HG03280 (cell line): ENCODE data around the gene PHKG2.

ENCODE experiments used
- ATAC-seq: cut with Tn5 transposase; IDR thresholded peaks from one replicate; pipeline ENCODE4 v1.9.1; 2021; ENCODE audit warnings: mild to moderate bottlenecking, moderate library complexity; ENCODE audit not compliant: unreplicated experiment

PHKG2 gene

GRCh38 chr16:30773826-30774225, 25.6 kb downstream of the PHKG2 start:
- no peak for ATAC-seq

- ATAC-seq, result no peak
These were observed 26.3 kb downstream of the PHKG2 start for GRCh38 chr16:30774367-30775130.

- no peak for ATAC-seq
These were observed 26.8 kb downstream of the PHKG2 start for GRCh38 chr16:30775131-30775391.

GRCh38 chr16:30775392-30776188, 27.4 kb downstream of the PHKG2 start:
- no peak for ATAC-seq

GRCh38 chr16:30777591-30778297, 29.5 kb downstream of the PHKG2 start:
- no peak for ATAC-seq

GRCh38 chr16:30778549-30779244, 30.5 kb downstream of the PHKG2 start:
- ATAC-seq, result no peak

- ATAC-seq, result no peak
These were observed 31.4 kb downstream of the PHKG2 start for GRCh38 chr16:30779596-30779995.

GRCh38 chr16:30780021-30780420, 31.8 kb downstream of the PHKG2 start:
- no peak for ATAC-seq

GRCh38 chr16:30780549-30780948, 32.3 kb downstream of the PHKG2 start:
- no peak for ATAC-seq

DNA sequence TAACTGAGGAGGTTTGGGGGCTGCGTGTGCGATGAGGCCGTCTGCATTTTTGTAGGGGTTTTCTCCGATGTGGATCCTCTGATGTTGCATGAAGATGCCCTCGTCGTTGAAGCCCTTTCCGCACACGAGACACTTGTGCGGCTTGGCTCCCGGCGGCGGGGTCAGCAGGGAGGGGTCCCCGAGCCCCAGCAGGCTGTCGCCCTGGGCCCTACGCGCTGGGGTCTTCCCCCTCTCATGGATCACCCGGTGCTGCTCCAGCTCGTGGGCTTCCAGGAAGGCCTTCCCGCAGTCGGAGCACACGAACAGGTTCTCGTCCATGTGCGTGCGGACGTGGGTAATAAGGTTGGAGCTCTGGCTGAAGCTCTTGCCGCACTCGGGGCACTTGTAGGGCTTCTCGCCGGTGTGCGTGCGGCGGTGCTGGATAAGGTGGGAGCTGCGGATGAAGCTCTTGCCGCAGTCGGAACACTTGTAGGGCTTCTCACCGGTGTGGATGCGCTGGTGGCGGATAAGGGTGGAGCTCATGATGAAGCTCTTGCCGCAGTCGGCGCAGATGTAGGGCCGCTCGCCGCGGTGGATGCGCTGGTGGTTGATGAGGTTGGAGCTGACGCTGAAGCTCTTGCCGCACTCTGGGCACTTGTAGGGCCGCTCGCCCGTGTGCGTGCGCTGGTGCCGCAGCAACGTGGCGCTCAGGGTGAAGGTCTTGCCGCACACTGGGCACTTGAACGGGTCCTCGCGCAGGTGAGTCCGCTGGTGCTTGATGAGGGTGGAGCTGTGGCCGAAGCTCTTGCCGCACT, 34.5 kb downstream of the PHKG2 start:
- no peak for ATAC-seq

DNA sequence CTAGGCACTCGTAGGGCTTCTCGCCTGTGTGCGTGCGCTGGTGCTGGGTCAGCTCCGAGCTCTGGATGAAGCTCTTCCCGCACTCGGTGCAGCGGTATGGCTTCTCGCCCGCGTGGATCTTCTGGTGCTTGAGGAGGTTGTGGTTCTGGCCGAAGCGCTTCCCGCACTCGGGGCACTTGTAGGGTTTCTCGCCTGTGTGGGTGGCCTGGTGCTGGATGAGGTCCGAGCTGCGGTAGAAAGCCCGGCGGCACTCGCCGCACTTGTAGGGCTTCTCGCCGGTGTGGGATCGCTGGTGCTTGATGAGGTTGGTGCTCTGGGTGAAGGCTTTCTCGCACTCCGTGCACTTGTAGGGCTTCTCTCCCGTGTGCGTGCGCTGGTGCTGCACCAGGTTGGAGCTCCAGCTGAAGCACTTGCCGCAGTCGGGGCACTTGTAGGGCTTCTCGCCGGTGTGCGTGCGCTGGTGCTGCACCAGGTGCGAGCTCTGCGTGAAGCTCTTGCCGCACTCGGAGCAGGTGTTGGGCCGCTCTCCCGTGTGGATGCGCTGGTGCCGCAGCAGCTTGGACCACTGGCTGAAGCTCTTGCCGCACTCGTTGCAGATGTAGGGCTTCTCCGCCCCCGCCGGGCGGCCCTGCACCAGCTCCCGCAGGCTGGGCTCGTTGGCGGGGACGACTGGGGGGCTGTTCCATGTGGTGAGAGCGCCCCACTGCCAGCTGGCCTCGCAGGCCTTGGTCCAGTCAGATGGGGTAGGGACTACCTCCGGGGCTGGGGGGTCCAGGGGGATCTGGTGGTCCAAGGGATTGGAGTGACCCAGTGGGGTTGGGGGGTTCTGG, 35.3 kb downstream of the PHKG2 start:
- no peak for ATAC-seq

DNA sequence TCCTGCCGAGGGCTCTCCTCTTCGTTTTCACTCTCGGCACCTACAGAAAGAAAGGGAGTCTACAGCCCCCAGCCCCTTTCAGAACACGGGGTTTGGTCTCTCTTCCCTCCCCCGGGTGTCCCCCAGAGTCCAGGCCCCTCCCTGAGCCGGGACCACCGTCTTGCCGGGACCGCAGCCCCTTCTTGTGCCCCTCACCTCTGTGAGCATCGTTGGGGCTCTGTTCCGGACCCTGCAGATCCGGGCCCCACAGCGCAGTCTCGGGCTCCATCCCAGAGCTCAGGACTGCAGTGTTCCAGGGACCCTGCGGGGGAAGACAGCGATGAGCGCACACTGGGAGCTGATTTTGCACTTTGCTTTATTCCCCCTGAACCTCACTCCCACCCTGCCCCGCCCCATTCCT, 36.0 kb downstream of the PHKG2 start:
- no peak for ATAC-seq

DNA sequence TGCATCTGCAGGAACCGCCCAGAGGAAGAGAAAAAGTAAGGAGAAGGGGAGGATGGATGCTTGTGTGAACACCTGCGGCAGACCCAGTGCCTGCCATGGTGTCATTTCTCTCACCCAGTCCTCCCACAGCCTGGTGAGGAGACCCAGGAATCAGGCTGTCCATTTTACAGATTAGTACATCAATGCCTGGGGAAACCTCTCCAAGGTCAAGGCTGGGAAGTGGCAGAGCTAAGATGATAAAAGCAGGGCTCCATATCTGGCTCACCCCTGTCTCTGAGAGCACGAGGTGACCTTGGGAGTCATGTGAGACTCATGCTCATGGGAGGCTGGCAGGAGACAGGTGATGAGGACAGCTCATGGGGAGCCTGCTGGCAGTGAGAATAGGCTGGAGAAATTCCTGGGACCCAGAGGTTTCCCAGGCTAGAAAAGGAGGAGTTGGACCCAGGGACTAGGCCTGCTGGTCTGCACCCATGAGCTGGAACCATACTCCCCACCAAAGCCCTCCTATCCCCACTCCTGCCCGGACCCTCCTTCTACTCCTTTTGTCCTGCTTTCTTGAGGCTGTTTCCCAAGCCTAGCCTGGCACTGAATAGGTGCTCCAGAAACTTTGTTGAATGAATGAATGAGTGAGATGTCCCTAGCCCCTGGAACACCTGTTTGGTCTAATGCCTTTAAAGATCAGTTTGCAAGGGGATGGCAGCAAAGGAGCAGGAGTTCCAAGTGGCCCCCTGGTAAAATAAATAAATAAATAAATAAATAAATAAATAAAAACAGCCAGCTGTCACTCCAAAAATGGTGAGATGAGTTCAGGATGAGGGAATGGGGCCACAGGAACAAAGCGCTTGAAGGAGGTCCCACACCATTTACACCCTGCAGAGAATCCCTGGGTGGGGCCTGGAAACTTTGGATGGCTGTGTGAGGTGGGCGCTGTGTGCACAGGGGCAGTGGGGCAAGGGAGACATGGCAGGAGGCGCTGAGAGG, 37.2 kb downstream of the PHKG2 start:
- ATAC-seq, result no peak

DNA sequence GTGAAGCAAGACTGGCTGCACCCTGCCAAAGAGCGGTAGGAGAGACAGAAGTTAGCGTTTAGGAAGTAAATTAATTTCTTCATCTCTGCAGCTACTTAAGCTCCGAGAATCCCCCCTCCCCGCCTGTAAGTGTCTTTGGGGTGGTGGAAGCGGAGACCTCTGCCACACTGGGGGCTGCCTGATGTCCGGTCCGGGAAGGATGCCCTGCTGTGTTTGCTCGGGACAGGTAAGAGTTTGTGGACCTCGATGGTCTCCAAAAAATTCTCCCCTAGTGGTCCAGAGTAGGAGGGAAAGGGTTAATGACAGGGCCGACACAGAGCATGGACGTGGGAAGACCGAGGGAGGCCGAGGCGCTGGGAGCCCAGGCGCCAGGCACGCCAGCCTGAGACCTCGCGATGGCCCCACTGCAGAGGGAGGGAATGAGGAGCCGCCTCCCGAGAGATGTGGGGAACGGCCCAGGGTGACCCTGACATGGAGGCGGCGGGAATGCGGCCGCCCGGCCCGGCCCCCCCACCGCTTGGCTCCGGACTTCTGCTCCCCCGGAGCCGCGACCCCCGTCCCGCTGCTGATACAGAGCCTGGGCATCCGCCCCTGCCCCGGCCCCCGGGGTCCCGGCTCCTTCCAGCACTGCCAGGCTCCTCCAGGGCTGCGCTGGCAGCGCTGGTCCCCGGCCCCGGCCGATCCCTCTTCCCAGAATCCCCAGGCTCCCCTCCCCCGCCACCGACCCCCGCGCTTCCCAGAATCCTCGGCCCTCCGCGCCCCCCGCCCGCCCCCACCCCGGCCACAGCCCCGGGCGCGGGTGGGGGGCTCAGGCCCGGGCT, 38.1 kb downstream of the PHKG2 start:
- no peak for ATAC-seq

DNA sequence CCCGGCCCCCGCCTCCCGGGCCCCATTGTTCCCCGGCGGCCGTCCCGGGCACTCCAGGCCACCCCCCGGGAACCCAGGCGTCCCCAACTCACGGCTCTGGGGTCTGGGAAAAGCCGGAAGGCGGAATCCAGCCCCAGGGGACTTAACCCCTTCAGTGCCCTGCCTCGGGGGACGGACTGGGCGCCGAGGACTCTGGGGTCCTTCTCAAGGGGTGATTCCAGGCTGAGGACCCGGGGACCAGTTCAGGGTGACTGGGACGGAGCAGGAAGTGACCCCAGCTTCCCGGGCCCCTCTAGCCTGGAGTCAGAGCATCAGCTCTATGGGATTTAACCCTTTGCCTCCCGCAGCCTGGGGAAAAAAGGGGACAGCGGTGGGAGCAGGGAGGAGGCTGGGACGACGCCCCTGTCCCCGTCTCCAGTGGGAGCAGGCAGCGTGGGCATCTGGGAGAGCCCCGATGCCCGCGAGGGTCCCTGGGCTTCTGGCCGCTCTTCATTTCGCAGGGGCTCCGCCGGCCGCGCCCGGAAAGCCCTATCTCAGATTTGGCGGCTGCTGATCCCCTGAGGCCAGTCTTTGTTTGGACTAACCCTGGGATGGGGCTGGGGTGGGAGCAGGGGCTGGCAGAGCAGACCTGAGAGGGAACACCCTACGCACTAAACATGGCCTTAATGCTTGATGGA, 38.8 kb downstream of the PHKG2 start, which contains the start of gene ZNF629:
Gene ZNF629 (minus strand): TSS at position 270 of the 677 bp plus-strand sequence. CDS start 2,723 bp downstream, outside the sequence.
- ATAC-seq, result no peak

GRCh38 chr16:30787613-30788378, 39.6 kb downstream of the PHKG2 start:
- ATAC-seq, result no peak
